Adrenal gland (tissue), 12 donors: Measurements from ENCODE around the gene RUBCNL. TPM values are rescaled to one million over a fixed set of nuclear protein-coding genes. Genes with fewer than 3 reads are reported as not detected.

Experiments
- DNase-seq, 7 donors: peaks; one replicate each; pipeline ENCODE4 v3.0.0-alpha.2; 2019 to 2020
- H3K27ac ChIP-seq, 5 donors: fragments of 200-600 bp; sonication (generic) in 4 of 5; 1 replicate in 3 of 5; 2 replicates in 2 of 5; pipeline versions ENCODE4 v1.5.1 to v1.8.0; 2016 to 2020; ENCODE audit warnings: mild to moderate bottlenecking in 1 of 5
- H3K27me3 ChIP-seq: fragments of 200-600 bp; 2 replicates; pipeline ENCODE4 v1.8.0; 2021
- H3K36me3 ChIP-seq, 2 donors: fragments of 200-600 bp; replicated peaks in 1 of 2; 1 replicate in 1 of 2; 2 replicates in 1 of 2; pipeline versions ENCODE4 v1.5.1 to v1.8.0; 2018 to 2022
- H3K4me1 ChIP-seq, 2 donors: fragments of 200-600 bp; replicated peaks in 1 of 2; 1 replicate in 1 of 2; 2 replicates in 1 of 2; pipeline versions ENCODE4 v1.5.1 to v1.8.0; 2018 to 2021
- H3K4me3 ChIP-seq, 4 donors: fragments of 200-600 bp; sonication (generic) in 3 of 4; one replicate each; pipeline ENCODE4 v1.5.1; 2016 to 2018
- H3K9me3 ChIP-seq, 3 donors: fragments of 200-600 bp; sonication (generic) in 1 of 3; replicated peaks in 1 of 3; 1 replicate in 2 of 3; 2 replicates in 1 of 3; pipeline versions ENCODE4 v1.5.1 to v1.8.0; 2016 to 2021
- POLR2A ChIP-seq, 2 donors: fragments of 450-650 bp; IDR thresholded peaks; one replicate each; pipeline ENCODE4 v1.6.1; 2017; ENCODE audit warnings: antibody characterized with exemption in 2 of 2, mild to moderate bottlenecking in 2 of 2, moderate library complexity in 1 of 2
- WGBS, 4 donors: extraction: QIAGEN DNeasy Blood & Tissue Kit in 2 of 4; methylation state at CpG; one replicate each; pipeline versions ENCODE4 v1.1.5 to v1.1.7; 2013 to 2017; 5-methylcytosine and 5-hydroxymethylcytosine counted together
- intact Hi-C, 2 donors: fragments of 100-400 bp; cut with DNase I; formaldehyde crosslinking; loops; one replicate each; pipeline versions ENCODE4 v1.14.1 to v1.15.0; 2022 to 2023
- polyA plus RNA-seq, 3 donors: library from polyadenylated mRNA; stranded (reverse); fragments of 200-250 nt in 2 of 3; fragments of 350-450 nt in 1 of 3; fragmentation: Illumina TruSeq in 1 of 3; extraction: RNeasy Lipid Tissue Mini Kit (QIAGEN cat#74804) in 1 of 3; gene quantifications; one replicate each; pipeline ENCODE4 v1.2.3, GENCODE V29; 2013 to 2014
- total RNA-seq, 9 donors: library from RNA; depleted of rRNA in 4 of 9; stranded (reverse); fragments of >200 nt in 4 of 9; fragments of 120-200 nt in 1 of 9; fragmentation: NEBNext Ultra II Directional in 1 of 9; extraction: Animal tissue kit (Norgen Biotek cat#: 25700) in 1 of 9; gene quantifications; one replicate each; pipeline versions ENCODE4 v1.1.0 to v1.2.4, GENCODE V29; 2013 to 2023
- TF ChIP-seq, protein P1 (sequence below), 6 experiments: fragments of 450-650 bp in 4 of 6; fragments of 200-600 bp in 2 of 6; sonication (generic) in 1 of 6; IDR thresholded peaks; 1 replicate in 5 of 6; 2 replicates in 1 of 6; pipeline versions ENCODE4 v1.5.1 to v1.8.0; 2016 to 2021; ENCODE audit warnings: antibody characterized with exemption in 6 of 6, mild to moderate bottlenecking in 2 of 6, moderate library complexity in 1 of 6
- donor health status: healthy with polysubstance abuse.
- donor health status: Bipolar disorder and iron deficiency.
- donor health status: DM: yes; HTN: yes; CAD: no.
- donor health status: DM: no; HTN: no; CAD: no.
- donor health status: DM: no; HTN: no; CAD: no.
- donor health status: DM: yes; HTN: yes; CAD: no.

Gene RUBCNL
- total and polyA plus RNA-seq, 12 donors: 0.81 to 7.9 (median 2.9) TPM

DNA sequence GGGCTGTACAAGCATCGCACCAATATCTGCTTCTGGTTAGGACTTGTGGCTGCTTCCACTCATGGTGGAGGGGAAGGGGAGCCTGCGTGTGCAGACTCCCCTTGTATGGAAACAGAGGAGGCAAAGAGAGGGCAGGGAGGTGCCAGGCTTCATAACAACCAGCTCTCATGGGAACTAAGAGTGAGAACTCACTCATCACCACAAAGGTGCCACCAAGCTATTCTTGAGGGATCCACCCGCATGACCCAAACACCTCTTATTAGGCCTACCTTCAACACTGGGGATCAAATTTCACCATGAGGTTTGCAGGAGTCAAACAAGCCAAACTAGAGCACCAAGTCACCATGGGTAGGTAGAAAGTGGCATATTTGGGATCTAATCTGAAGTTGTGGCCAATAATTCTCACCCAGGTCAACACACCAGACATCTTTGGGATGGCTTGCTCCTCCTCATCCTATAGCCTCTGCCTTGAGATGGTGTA lies 46.4 kb downstream of the RUBCNL start:
- DNase-seq: no peak
- Histone ChIP-seq H3K4me1 (no peaks in the 10 kb centered on the region), H3K27me3 (no peaks in the 10 kb centered on the region), H3K9me3 (no peaks in the 10 kb centered on the region), H3K27ac (peak overlapping the region in 1 of 5 donors; percentile 60), H3K4me3 (no peak overlapping the region), H3K36me3 (no peaks in the 10 kb centered on the region)
- no peak for TF ChIP-seq POLR2A (IDR thresholded peaks at IDR 0.05)
- TF ChIP-seq, protein P1, sequence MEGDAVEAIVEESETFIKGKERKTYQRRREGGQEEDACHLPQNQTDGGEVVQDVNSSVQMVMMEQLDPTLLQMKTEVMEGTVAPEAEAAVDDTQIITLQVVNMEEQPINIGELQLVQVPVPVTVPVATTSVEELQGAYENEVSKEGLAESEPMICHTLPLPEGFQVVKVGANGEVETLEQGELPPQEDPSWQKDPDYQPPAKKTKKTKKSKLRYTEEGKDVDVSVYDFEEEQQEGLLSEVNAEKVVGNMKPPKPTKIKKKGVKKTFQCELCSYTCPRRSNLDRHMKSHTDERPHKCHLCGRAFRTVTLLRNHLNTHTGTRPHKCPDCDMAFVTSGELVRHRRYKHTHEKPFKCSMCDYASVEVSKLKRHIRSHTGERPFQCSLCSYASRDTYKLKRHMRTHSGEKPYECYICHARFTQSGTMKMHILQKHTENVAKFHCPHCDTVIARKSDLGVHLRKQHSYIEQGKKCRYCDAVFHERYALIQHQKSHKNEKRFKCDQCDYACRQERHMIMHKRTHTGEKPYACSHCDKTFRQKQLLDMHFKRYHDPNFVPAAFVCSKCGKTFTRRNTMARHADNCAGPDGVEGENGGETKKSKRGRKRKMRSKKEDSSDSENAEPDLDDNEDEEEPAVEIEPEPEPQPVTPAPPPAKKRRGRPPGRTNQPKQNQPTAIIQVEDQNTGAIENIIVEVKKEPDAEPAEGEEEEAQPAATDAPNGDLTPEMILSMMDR (IDR thresholded peaks at IDR 0.05): no peak
- WGBS, 4 donors: 92 to 100% (median 99%) methylated on average over 2 to 3 of the region's 3 CpGs
- intact Hi-C loops: no loop called here

DNA sequence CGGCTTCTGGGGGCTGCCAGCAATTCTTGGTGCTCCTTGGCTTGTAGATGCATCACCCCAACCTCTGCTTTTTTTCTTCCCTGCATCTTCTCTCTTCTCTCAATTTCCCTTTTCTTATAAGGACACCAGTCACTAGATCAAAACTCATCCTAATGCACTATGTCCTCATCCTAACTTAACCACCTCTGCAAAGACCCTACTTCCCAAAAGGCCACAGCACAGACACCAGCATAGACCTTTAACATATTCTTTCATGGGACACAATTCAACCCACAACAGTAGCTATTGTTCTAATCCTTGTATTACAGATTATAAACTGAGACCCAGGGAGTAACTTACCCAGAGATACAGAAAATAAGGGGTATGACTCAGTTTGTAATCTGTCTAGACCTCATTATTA lies 47.0 kb downstream of the RUBCNL start:
- Histone ChIP-seq H3K9me3 (no peaks in the 10 kb centered on the region), H3K36me3 (no peaks in the 10 kb centered on the region), H3K4me3 (no peak overlapping the region), H3K4me1 (no peaks in the 10 kb centered on the region), H3K27ac (peak overlapping the region in 1 of 5 donors; percentile 60), H3K27me3 (no peaks in the 10 kb centered on the region)
- TF ChIP-seq POLR2A (IDR thresholded peaks at IDR 0.05): no peak
- TF ChIP-seq, protein P1 (IDR thresholded peaks at IDR 0.05): no peak
- no peak for DNase-seq
- intact Hi-C loops: no loop called here
- 81 to 100% (median 91%) methylated on average over 1 of the region's 1 CpG for WGBS, 4 donors

DNA sequence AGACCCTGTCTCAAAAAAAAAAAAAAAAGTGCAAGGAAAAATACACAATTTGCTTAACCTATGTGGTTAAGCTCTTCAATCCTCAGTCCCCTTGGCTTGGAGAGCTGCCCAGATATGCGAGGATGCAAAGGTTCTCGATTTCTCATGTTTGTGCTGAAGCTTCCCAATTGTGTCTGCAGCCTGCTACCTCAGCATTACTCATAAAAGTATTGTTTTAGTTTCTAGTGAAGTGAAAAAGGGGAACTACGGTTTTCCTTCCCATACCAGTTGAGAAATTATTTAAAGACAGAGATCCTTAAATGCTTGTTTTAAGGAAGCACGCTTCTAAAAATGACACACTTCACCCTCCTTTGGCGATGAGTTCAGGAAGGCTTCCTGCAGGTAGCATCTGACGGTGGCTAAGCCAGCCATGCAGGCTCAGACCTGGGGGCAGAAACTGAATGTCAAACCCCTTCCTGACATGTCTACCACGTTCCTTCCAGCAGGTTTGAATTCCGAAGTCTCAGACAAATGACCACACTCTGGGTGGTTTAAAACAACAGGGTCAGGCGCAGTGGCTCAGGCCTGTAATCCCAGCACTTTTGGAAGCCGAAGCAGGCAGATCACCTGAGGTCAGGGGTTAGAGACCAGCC lies 47.9 kb downstream of the RUBCNL start:
- 50 to 68% (median 56%) methylated on average over 10 of the region's 10 CpGs for WGBS, 4 donors
- intact Hi-C loops: no loop called here
- Histone ChIP-seq H3K4me3 (no peak overlapping the region), H3K4me1 (no peaks in the 10 kb centered on the region), H3K9me3 (no peaks in the 10 kb centered on the region), H3K36me3 (no peaks in the 10 kb centered on the region), H3K27me3 (no peaks in the 10 kb centered on the region), H3K27ac (peak overlapping the region in 1 of 5 donors; percentile 67)
- DNase-seq: peak; percentile 33 to 71 (median 48)
- TF ChIP-seq POLR2A (IDR thresholded peaks at IDR 0.05): no peak
- TF ChIP-seq, protein P1 (IDR thresholded peaks at IDR 0.05): no peak

DNA sequence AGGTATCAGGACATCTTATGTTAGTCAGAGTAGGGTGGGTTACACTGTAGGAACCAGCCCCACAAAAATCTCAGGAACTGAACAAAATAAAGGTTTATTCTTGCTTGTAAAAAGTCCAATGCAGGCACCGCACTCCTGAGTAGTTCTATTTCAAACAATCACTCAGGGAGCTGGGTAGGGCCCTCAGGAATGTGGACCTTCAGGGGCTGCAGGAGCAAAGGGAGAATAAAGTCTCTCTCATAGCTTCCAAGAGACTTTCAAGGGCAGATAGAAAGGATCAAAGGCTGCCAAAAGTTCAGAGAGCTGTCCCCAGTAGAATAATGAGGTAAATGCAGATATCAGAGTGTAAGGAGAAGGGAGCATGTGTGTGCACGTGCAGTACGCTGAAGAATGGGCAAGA lies 49.4 kb downstream of the RUBCNL start:
- intact Hi-C loops: no loop called here
- no peak for DNase-seq
- Histone ChIP-seq H3K27ac (no peak overlapping the region), H3K4me1 (no peaks in the 10 kb centered on the region), H3K27me3 (no peaks in the 10 kb centered on the region), H3K9me3 (no peaks in the 10 kb centered on the region), H3K4me3 (no peak overlapping the region), H3K36me3 (no peaks in the 10 kb centered on the region)
- WGBS, 4 donors: 41 to 55% (median 44%) methylated on average over 3 of the region's 3 CpGs
- TF ChIP-seq, protein P1 (IDR thresholded peaks at IDR 0.05): no peak
- TF ChIP-seq POLR2A (IDR thresholded peaks at IDR 0.05): no peak
